NCI-H2081 treated with DMSO at 0.1 percent for 48 hours (cell line): Measurements from ENCODE around the gene MBD3L4.
"Not testable (repeated sequence)": the region's sequence is repeated elsewhere in the genome, so short reads cannot be mapped to it uniquely, and the experiment has no call there.

Source experiments
- DNase-seq: peaks from one replicate; lab custom pipeline; 2025; lab: John Stamatoyannopoulos, UW

The MBD3L4 gene

DNA sequence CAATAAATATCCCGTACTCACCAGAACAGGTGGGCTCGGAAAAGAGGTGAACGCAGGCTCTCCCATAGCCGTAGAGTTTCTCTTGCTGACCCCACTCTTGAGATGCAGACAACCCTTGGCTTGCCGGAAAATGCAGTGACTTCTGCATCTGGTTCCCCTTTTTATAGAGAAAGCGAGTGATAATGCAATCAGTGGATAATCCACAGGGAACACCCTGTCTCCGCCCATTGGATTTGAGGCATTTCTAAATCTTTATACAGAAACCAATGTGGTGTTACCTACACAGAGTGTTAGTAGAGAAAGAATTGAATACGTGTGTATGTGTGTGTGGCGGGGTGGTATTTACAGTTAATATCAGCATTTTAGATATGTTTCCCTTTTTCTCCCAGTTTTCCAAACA, at the start of gene MBD3L4:
MBD3L4 (minus strand) TSS at position 101 of the 400 bp plus-strand sequence; CDS start at position 66, 35 bp downstream.
- not testable (repeated sequence) for DNase-seq

DNA sequence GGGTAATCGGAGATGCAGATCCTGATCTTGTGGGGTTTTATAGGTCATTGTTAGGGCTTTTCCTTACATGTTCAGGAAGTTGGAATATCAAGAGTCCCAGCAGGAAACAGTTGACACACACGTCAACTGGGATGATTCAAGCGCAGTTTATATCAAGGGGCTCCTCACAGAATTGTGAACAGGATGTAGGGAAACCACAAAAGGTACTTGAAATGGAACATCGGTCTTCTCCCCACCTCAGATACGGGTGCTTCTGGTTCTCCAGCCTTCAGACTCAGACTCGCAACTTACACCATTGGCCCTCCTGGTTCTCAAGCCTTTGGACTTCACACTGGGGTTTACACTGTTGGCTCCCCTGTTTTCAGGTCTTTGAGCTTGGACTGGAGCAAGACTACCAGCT, 49.0 kb upstream of the MBD3L4 start:
- no peak for DNase-seq

DNA sequence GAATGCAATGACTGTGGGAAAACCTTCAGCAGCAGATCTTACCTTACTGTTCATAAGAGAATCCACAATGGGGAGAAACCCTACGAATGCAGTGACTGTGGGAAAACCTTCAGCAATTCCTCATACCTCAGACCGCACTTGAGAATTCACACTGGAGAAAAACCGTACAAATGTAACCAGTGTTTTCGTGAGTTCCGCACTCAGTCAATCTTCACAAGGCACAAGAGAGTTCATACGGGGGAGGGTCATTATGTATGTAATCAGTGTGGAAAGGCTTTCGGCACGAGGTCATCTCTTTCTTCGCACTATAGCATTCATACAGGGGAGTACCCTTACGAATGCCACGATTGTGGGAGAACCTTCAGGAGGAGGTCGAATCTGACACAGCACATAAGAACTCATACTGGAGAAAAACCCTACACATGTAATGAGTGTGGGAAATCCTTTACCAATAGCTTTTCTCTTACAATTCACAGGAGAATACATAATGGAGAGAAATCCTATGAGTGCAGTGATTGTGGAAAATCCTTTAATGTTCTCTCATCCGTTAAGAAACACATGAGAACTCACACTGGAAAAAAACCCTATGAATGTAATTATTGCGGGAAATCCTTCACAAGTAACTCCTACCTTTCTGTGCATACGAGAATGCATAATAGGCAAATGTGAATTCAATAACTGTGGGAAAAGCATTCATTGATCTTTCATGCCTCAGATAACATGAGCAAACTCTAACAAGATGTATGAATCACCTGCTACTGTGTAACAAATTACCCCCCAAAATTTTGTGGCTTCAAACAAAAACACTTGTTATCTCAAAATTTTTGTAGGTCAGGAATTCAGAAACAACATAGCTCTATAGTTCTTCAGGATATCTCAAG, 43.3 kb upstream of the MBD3L4 start:
- DNase-seq = no peak

DNA sequence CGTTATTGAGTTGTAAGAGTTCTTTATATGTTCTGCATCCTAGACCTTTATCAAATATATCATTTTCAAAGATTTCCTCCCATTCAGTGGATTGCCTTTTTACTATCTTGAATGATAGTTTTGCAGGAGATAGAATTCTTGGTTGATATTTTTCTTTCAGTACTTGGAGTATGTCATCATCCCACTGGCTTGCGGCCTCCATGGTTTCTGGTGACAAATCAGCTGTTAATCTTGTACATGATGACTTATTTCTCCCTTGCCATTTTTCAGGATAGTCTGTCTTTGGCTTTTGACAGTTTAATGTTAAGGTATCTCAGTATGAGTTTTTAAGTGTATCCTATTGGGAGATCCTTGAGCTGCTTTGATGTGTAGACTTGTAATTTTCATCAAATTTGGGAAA, 38.0 kb upstream of the MBD3L4 start:
- DNase-seq = no peak

DNA sequence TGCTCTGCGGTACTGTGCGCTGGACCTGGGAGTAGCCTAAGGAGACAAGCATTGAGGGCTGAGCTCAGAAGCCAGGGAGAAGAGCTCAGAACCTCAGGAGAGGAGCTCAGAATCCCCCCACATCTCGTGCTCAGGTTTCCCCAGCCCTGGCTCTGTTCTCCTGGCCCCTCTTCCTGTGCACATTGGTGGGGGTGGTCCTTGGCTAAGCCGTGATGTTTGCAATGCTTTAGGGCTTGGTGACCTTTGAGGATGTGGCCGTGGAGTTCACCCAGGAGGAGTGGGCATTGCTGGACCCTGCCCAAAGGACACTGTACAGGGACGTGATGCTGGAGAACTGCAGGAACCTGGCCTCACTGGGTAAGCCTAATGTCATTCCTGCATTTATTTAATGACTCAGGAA, 36.2 kb upstream of the MBD3L4 start:
- no peak for DNase-seq

DNA sequence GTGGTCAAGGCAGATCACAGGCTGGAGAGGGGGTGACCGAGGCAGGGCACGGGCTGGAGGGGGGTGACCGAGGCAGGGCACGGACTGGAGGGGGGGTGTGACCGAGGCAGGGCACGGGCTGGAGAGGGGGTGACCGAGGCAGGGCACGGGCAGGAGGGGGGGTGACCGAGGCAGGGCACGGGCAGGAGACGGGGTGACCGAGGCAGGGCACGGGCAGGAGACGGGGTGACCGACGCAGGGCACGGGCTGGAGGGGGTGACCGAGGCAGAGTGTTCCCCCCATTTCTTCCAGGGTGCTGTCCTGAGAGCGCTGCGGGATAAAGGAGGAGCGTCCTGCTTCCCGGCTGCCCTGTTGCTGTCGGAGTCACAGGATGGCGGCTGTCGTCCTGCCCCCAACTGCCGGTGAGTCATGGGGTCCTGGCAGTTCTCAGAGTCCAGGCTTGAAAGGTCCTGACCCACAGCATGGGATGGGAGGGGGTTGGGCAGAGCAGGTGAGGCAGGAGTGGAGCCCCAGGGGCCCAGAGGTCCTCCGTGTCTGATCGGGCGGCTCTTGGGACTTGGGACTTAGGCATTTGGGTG, 34.8 kb upstream of the MBD3L4 start:
- no peak for DNase-seq

DNA sequence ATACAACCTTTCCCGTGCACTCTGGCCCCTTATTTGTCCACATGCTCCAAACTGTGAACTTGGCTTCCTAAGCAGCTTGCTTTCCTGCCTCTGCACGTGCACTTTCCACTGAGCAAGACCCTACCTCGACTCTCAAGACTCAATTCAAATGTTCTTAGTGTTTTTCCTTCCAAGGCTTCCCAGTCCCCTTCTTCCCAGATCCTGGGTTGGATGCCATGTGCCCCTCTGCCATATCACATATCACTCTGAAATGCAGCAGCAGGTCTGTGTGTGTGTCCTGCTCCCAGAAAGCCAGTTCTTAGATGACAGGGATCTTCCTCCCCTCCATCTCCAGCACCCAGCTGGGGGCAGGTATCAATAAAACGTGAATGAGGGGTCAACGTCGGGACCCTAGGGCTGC, 32.6 kb upstream of the MBD3L4 start:
- no peak for DNase-seq

DNA sequence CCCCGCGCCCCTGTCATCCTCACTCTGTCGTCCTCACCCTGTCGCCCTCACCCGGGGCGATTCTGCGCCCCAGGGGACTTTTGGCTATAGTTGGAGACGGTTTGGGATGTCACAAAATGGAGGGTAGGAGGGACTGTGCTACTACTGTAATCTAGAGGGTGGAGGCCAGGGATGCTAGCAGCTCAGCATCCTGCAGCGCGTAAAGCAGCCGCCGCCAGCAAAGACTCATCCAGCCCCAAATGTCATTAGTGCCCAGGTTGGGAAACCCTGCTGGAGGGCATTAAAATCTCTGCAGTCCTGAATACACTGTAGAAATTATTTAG, 29.9 kb upstream of the MBD3L4 start:
- no peak for DNase-seq

DNA sequence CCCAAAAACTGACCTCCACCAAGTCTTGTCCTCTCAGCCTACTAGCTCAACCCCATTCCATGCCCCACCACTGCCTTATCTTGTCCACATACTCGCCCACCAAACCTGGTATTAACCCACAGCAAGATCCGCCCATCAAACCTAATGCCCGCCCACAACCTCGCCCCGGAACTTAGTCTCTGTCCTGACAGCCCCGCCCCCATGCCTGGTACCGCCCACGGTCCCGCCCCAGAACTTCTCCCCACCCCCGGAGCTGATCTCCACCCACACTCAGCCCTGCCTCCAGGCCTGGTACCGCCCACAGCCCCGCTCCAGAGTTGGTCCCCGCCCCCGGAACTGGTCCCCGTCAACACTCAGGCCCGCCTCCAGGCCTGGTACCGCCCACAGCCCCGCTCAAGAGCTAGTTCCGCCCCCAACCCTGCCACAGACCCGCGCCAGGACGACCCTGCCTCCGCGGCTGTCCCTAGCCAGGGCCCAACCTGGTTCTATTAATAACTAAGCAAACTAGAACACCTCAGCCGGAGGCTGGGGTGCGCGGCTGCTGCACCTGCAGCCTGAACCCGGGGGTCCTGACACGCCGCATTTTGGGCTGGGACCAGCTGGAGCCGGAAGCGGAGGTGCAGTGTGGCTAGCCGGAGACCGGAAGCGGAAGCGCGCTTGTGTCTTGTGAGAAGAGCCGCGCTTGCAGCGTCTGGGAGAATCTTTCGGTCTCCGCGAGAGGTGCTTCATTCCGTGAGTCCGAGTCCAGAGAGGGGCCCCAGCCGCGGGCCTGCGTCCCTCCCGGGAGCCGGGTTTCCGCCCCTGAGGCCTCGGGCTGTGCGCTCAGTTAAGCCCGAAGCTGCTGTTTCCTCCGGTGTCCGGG, 29.3 kb upstream of the MBD3L4 start, which contains the start of gene ZNF557:
ZNF557 (plus strand) TSS at position 662 of the 862 bp plus-strand sequence. CDS start 5,372 bp downstream, outside the sequence.
- peak; percentile 70 for DNase-seq

DNA sequence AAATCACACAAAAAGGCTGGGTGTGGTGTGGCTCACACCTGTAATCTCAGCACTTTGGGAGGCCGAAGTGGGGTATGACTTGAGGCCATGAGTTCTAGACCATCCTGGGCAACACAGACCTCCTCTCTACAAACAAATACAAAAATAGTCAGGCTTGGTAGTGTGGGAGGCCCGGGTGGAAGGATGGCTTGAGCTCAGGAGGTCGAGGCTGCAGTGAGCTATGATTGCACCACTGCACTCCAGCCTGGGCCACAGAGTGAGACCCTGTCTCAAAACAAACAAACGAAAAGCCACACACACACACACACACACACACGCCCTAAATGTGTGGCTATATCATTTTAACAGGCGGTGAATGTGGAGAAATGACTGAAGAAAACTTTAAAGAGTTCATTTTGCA, 28.6 kb upstream of the MBD3L4 start:
- no peak for DNase-seq

DNA sequence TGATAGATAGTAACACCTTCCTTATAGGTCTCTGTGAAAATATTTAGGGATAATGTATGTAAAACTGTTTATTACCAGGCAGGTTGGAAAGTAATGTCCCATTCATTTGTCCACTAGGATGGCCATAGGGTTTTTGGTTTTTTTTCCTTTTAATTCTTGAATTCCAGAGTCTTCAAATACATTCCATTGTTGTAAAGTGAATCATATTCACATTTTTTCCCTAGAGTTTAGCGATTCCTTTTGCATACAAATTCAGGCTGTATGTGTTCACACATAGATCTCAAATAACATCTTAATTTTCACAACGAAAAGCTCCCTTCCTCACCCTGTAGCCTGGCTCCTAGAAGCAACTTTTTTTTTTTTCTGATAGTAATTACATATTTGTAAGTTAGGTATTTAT, 27.7 kb upstream of the MBD3L4 start:
- no peak for DNase-seq

DNA sequence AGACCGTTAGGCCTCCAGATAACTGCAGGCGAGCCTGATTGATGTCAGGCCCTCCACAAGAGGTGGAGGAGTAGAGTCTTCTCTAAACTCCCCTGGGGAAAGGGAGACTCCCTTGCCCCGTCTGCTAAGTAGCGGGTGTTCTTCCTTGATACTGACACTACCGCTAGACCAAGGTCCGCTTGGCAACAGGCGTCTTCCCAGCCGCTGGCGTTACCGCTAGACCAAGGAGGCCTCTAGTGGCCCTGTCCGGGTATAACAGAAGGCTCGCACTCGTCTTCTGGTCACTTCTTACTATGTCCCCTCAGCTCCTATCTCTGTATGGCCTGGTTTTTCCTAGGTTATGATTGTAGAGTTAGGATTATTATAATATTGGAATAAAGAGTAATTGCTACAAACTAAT, 27.1 kb upstream of the MBD3L4 start:
- DNase-seq = not testable (repeated sequence)

DNA sequence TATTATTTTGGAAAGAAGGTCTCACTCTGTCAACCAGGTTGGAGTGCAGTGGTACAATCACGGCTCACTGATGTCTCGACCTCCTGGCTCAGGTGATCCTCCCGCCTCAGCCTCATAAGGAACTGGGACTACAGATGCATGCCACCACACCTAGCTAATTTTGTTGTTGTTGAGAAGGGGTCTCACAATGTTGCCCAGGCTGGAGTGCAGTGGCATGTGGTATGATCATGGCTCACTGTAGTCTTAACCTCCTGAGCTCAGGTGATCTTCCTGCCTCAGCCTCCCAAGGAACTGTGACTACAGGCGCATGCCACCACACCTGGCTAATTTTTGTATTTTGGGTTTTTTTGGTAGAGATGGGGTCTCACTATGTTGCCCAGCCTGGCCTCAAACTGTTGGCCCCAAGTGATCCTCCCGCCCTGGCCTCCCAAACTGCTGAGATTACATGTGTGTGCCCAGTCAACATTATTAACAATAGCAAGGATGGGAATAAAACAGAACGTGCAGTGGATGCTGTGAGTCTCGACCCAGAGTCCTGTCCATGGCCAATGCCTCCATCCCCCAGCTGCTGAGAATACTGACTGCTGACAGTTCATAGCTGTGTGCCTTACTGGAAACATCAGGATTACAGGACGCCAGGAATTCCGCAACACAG, 23.9 kb upstream of the MBD3L4 start:
- no peak for DNase-seq

DNA sequence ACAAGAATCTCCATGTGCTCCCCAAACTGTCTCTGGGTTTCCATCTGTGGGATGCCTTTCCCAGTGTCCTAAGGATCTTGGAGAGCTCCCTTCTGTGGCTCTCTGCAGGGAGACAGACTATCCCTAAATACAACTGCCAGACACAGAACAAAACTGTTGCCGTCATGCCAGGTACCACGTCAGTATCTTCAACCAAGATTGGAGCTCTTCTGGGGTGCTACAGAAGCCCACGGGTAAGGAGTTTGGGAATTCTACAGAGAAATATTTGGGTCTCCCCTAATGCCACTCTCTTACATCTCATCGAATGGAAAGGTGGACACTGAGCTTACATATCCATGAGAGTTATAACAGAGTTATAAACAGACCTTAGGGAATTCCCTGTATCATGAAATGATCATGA, 23.4 kb upstream of the MBD3L4 start:
- DNase-seq = no peak

DNA sequence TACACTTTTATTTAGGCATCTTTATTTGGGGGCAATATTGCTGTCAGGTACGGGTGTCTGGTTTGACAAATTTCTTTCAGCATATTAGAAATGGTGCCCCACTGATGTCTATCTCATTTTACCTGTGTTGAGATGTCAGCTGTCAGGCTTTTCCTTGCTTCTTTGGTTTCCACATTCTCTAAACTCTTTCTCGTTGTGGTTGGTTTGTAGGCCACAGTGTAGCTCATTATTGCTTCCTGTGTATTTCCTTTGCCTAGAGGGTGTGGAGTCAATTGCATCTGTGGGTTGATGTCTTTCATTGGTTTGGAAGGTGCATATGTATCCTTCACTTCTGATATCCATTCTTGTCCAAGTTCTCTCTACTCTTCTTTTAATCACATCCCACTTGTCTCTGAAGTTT, 20.0 kb upstream of the MBD3L4 start:
- not testable (repeated sequence) for DNase-seq

DNA sequence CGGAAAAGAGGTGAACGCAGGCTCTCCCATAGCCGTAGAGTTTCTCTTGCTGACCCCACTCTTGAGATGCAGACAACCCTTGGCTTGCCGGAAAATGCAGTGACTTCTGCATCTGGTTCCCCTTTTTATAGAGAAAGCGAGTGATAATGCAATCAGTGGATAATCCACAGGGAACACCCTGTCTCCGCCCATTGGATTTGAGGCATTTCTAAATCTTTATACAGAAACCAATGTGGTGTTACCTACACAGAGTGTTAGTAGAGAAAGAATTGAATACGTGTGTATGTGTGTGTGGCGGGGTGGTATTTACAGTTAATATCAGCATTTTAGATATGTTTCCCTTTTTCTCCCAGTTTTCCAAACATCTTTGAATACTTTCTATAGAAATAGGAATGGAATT, 18.6 kb upstream of the MBD3L4 start, which contains the start of gene MBD3L3:
MBD3L3 (minus strand) TSS at position 101 of the 400 bp plus-strand sequence; CDS start at position 30, 71 bp downstream.
- DNase-seq = not testable (repeated sequence)

DNA sequence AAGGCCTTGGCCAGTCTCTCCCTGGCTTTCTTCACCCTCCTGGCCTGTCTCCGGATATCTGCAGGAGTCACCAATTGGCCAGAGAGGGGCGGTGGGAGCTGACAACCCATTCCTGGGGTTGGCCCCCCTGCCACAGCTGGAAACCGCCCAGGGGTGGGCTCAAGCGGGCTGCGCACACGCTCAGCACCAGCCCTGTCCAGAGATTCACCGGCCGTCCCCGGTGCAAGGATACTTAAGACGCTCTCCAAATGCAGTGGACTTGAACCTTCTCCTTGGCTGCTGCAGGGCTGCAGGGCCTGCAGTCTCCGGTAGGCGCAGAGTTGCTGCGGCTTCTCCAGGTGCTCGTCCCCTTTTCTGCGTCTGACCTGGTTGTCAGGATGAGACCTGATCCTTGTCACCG, 16.4 kb upstream of the MBD3L4 start:
- DNase-seq = not testable (repeated sequence)

DNA sequence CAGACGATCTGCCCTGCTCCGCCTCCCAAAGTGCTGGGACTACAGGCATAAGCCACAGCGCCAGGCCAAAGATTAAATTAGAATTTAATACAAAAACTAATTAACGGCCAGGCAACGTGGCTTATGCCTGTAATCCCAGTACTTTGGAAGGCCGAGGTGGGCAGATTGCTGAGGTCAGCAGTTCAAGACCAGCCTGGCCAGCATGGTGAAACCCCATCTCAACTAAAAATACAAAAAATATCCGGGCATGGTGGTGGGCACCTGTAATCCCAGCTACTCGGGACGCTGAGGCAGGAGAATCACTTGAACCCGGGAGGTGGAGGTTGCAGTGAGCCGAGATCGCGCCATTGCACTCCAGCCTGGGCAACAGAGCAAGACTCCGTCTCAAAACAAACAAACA, 15.7 kb upstream of the MBD3L4 start:
- not testable (repeated sequence) for DNase-seq

DNA sequence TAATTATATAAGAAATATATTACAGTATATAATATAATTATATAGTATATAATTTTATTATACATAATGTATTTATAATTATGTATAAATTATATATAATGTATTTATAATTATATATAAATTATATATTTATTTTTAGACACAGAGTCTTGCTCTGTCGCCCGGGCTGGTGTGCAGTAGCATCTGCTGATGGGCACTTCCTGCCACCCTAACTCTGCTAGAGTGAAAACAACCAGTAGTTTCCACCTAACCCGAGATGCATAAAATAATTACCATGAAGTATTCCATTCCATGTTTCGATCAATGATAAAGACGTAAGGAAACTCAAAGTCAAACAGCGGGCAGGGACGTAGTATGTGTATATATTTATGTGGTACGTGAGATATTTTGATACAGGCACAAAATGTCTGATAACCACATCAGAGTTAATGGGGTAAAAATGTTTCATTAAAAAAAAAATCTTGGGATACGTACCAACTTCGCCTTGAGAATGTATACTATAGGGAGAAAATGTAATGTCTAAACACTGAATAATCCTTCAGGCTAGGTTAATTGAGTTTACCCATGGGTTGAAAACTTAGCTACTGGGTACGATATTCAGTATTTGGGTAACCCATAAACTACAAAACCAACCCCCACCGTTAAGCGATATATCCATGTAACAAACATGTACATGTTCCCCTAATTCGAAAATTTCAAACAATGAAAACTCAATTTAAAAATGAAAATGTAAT, 14.8 kb upstream of the MBD3L4 start:
- not testable (repeated sequence) for DNase-seq

DNA sequence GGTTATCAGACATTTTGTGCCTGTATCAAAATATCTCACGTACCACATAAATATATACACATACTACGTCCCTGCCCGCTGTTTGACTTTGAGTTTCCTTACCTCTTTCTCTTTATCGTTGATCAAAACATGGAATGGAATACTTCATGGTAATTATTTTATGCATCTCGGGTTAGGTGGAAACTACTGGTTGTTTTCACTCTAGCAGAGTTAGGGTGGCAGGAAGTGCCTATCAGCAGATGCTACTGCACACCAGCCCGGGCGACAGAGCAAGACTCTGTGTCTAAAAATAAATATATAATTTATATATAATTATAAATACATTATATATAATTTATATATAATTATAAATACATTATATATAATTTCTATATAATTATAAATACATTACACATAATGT, 12.9 kb upstream of the MBD3L4 start:
- DNase-seq = not testable (repeated sequence)

DNA sequence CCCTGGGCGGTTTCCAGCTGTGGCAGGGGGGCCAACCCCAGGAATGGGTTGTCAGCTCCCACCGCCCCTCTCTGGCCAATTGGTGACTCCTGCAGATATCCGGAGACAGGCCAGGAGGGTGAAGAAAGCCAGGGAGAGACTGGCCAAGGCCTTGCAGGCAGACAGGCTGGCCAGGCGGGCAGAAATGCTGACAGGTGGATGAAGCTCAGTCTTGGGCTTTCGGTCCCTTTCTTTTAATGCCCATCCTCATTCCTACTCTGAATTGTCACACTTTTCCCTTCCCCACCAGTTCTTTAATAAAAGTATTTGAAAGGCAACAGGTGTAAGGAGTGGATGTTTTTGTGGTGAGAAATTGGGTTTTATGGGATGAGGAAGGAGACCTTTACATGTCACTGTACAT, 11.4 kb upstream of the MBD3L4 start:
- not testable (repeated sequence) for DNase-seq
